Astrocyte (in vitro differentiated cells and primary cell): ENCODE measurements around the gene KCNK5. TPM values are rescaled to one million over a fixed set of nuclear protein-coding genes. Genes with fewer than 3 reads are reported as not detected.

Experiments
- DNase-seq: peaks from one replicate; pipeline ENCODE4 v3.0.0-alpha.2; 2010; ENCODE audit warnings: low read depth
- FAIRE-seq: peaks from 2 replicates; lab custom pipeline; 2011; peaks lifted over from hg19 to GRCh38; lab: Jason Lieb, UNC
- H2AFZ ChIP-seq: 2 replicates; pipeline ENCODE4 v1.6.0; 2012; ENCODE audit warnings: low read depth, low read length, inconsistent platforms
- H3K27ac ChIP-seq: 2 replicates; pipeline ENCODE4 v1.5.1; 2011; ENCODE audit warnings: low read depth, low read length, inconsistent platforms
- H3K27me3 ChIP-seq: 2 replicates; pipeline ENCODE4 v1.6.0; 2011; ENCODE audit warnings: low read length, inconsistent platforms; ENCODE audit not compliant: insufficient read depth
- H3K36me3 ChIP-seq: 2 replicates; pipeline ENCODE4 v1.5.1; 2011; ENCODE audit warnings: low read length, inconsistent platforms; ENCODE audit not compliant: insufficient read depth
- H3K4me1 ChIP-seq: 2 replicates; pipeline ENCODE4 v1.5.1; 2011; ENCODE audit warnings: low read length, inconsistent platforms; ENCODE audit not compliant: insufficient read depth
- H3K4me2 ChIP-seq: 2 replicates; pipeline ENCODE4 v1.6.0; 2012; ENCODE audit warnings: low read length, inconsistent platforms
- H3K4me3 ChIP-seq: 2 replicates; pipeline ENCODE4 v1.5.1; 2011; ENCODE audit warnings: low read depth, mild to moderate bottlenecking, low read length, inconsistent platforms; ENCODE audit not compliant: insufficient read depth
- H3K79me2 ChIP-seq: 2 replicates; pipeline ENCODE4 v1.6.0; 2012; ENCODE audit warnings: mild to moderate bottlenecking, low read length, inconsistent platforms; ENCODE audit not compliant: insufficient read depth
- H3K9ac ChIP-seq: 2 replicates; pipeline ENCODE4 v1.6.0; 2012; ENCODE audit warnings: mild to moderate bottlenecking, low read length, inconsistent platforms
- H3K9me3 ChIP-seq: 2 replicates; pipeline ENCODE4 v1.5.1; 2012; ENCODE audit warnings: low read depth, mild to moderate bottlenecking, low read length, inconsistent platforms; ENCODE audit not compliant: insufficient read depth
- H4K20me1 ChIP-seq: 2 replicates; pipeline ENCODE4 v1.6.0; 2012; ENCODE audit warnings: low read length, inconsistent platforms; ENCODE audit not compliant: insufficient read depth
- H3K27ac Mint-ChIP-seq: one replicate; pipeline ENCODE4 v1.8.0; 2021; ENCODE audit warnings: mild to moderate bottlenecking, mixed read lengths; ENCODE audit not compliant: unreplicated experiment
- H3K27me3 Mint-ChIP-seq: one replicate; pipeline ENCODE4 v1.8.0; 2021; ENCODE audit warnings: low read depth, mixed read lengths; ENCODE audit not compliant: unreplicated experiment
- H3K36me3 Mint-ChIP-seq: one replicate; pipeline ENCODE4 v1.8.0; 2021; ENCODE audit warnings: low read depth, mixed read lengths; ENCODE audit not compliant: unreplicated experiment
- H3K4me1 Mint-ChIP-seq: one replicate; pipeline ENCODE4 v1.8.0; 2021; ENCODE audit warnings: low read depth, mixed read lengths; ENCODE audit not compliant: unreplicated experiment
- H3K4me3 Mint-ChIP-seq: one replicate; pipeline ENCODE4 v1.8.0; 2021; ENCODE audit warnings: mild to moderate bottlenecking, moderate library complexity, mixed read lengths; ENCODE audit not compliant: unreplicated experiment
- H3K9me3 Mint-ChIP-seq: one replicate; pipeline ENCODE4 v1.8.0; 2021; ENCODE audit warnings: mild to moderate bottlenecking, mixed read lengths; ENCODE audit not compliant: unreplicated experiment
- CTCF ChIP-seq: IDR thresholded peaks from 2 replicates; pipeline ENCODE4 v1.5.1; 2011; ENCODE audit warnings: low read depth, mild to moderate bottlenecking, inconsistent platforms, low read length, moderate library complexity; ENCODE audit not compliant: insufficient read depth
- EZH2 ChIP-seq: IDR thresholded peaks from 2 replicates; pipeline ENCODE4 v1.6.1; 2012; ENCODE audit warnings: mild to moderate bottlenecking, low read length, inconsistent platforms; ENCODE audit not compliant: insufficient read depth
- total RNA-seq: library from RNA; stranded (reverse); gene quantifications from 2 replicates; pipeline ENCODE4 v1.2.1, GENCODE V29; 2021

The KCNK5 gene
- total RNA-seq, 1 donor from 2014 or later, result 0.14 TPM

DNA sequence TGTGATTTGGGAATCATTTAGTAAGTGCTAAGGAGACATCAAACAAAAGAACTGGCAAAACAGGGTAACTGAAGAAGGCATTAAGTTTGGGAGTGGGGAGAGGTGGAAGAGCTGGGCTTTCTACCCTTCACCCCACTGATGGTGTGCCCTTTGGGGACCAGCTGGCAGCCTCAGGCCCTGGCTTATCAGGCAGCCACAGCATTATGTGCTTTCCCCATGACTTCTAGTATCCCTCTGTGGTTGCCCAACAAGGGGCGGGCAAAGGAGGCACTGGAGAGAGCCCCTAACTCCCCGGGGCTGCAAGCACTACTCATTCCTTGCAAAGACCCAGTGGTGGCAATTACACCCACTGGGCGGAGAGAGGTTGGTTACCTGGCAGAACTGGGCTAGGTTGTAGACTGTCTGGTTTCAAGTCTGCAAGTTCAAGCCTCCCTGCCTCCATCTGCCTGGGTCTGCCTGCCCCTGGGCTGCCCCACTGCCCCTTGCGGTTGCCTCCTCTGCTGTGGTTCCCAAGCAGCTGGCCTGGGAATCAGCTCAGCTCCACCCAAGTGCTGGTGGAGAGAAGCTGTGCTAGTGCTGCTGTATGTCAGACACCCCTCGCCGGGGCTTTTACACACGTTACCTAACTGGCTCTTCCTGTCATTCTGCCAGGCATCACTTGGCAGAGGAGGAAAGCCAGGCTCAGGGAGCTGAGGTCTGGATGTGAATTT lies 29.9 kb downstream of the KCNK5 start:
- Mint-ChIP-seq H3K4me1 (peaks cover 5% of the 10 kb centered on the region), H3K27me3 (peaks cover 28% of the 10 kb centered on the region), H3K4me3 (no peak overlapping the region), H3K27ac (no peak overlapping the region), H3K36me3 (no peaks in the 10 kb centered on the region), H3K9me3 (no peaks in the 10 kb centered on the region)
- FAIRE-seq (no peak), DNase-seq (no peak)
- H3K27ac ChIP-seq, result no peak overlapping the region
- no peak overlapping the region for H3K9ac ChIP-seq
- H3K79me2 ChIP-seq, result no peaks in the 10 kb centered on the region
- H3K4me2 ChIP-seq, result no peak overlapping the region
- H3K4me3 ChIP-seq, result no peak overlapping the region
- no peaks in the 10 kb centered on the region for H3K4me1 ChIP-seq
- H3K27me3 ChIP-seq, result no peaks in the 10 kb centered on the region
- no peak for TF ChIP-seq CTCF
- H3K36me3 ChIP-seq, result no peaks in the 10 kb centered on the region
- H4K20me1 ChIP-seq, result no peaks in the 10 kb centered on the region
- H3K9me3 ChIP-seq, result no peaks in the 10 kb centered on the region
- H2AFZ ChIP-seq, result no peak overlapping the region

DNA sequence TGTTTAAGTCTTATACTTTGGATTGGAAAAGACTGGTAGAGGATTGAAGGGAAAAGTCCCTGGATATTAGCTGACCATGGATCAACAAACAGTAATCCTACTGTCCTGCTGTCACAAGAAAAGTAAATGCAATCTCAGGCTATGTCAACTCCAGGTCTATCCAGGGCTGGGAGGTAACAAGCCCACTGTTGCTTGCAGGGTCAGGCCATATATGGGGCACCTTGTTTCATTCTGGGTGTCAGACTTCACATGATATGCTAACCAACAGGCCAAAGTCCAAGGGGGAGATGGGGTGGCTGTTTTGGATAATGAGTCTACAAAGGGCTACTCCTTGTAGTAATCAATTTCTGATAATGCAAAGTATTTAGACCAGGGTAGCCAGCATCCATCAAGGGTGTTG lies 30.7 kb downstream of the KCNK5 start:
- Mint-ChIP-seq H3K36me3 (no peaks in the 10 kb centered on the region), H3K27me3 (peaks cover 22% of the 10 kb centered on the region), H3K27ac (no peak overlapping the region), H3K4me3 (no peak overlapping the region), H3K4me1 (peaks cover 2% of the 10 kb centered on the region), H3K9me3 (no peaks in the 10 kb centered on the region)
- no peak overlapping the region for H3K9ac ChIP-seq
- no peak overlapping the region for H2AFZ ChIP-seq
- H4K20me1 ChIP-seq, result no peaks in the 10 kb centered on the region
- DNase-seq (no peak), FAIRE-seq (no peak)
- no peaks in the 10 kb centered on the region for H3K4me1 ChIP-seq
- H3K27ac ChIP-seq, result no peak overlapping the region
- no peaks in the 10 kb centered on the region for H3K9me3 ChIP-seq
- no peak for TF ChIP-seq EZH2
- TF ChIP-seq CTCF, result no peak
- H3K36me3 ChIP-seq, result no peaks in the 10 kb centered on the region
- H3K79me2 ChIP-seq, result no peaks in the 10 kb centered on the region
- H3K4me3 ChIP-seq, result no peak overlapping the region
- H3K4me2 ChIP-seq, result no peak overlapping the region
- no peaks in the 10 kb centered on the region for H3K27me3 ChIP-seq

GRCh38 chr6:39197922-39198500 lies 31.3 kb downstream of the KCNK5 start:
- H3K27ac ChIP-seq, result no peak overlapping the region
- H3K27me3 Mint-ChIP-seq, result peaks cover 22% of the 10 kb centered on the region
- no peaks in the 10 kb centered on the region for H3K4me1 ChIP-seq
- H3K4me3 Mint-ChIP-seq, result no peak overlapping the region
- H3K9me3 Mint-ChIP-seq, result no peaks in the 10 kb centered on the region
- H3K36me3 ChIP-seq, result no peaks in the 10 kb centered on the region
- TF ChIP-seq EZH2 (no peak), CTCF (no peak)
- FAIRE-seq (no peak), DNase-seq (no peak)
- no peaks in the 10 kb centered on the region for H3K9me3 ChIP-seq
- no peak overlapping the region for H3K27ac Mint-ChIP-seq
- H3K9ac ChIP-seq, result no peak overlapping the region
- H3K4me2 ChIP-seq, result no peak overlapping the region
- no peak overlapping the region for H2AFZ ChIP-seq
- peaks cover 2% of the 10 kb centered on the region for H3K4me1 Mint-ChIP-seq
- no peak overlapping the region for H3K4me3 ChIP-seq
- H4K20me1 ChIP-seq, result no peaks in the 10 kb centered on the region
- H3K79me2 ChIP-seq, result no peaks in the 10 kb centered on the region
- H3K27me3 ChIP-seq, result no peaks in the 10 kb centered on the region
- no peaks in the 10 kb centered on the region for H3K36me3 Mint-ChIP-seq
